ENCODE results near the gene ASIP.
"Not testable (repeated sequence)": the region's sequence is repeated elsewhere in the genome, so short reads cannot be mapped to it uniquely, and the experiment has no call there.

The ASIP gene

GRCh38 chr20:34243377-34243776 is 2.2 kb downstream of the ASIP start:
- no peak for DNase-seq

GRCh38 chr20:34246126-34246626 is 5.0 kb downstream of the ASIP start:
- DNase-seq = no peak

GRCh38 chr20:34249291-34249690 is 8.1 kb downstream of the ASIP start:
- DNase-seq = no peak

- DNase-seq = no peak
Measured at GRCh38 chr20:34250005-34250404, 8.8 kb downstream of the ASIP start.

- DNase-seq = no peak
Measured at GRCh38 chr20:34251619-34252018, 10.4 kb downstream of the ASIP start.

- not testable (repeated sequence) for DNase-seq
Measured at GRCh38 chr20:34252431-34253086, 11.3 kb downstream of the ASIP start.

GRCh38 chr20:34254979-34255378 is 13.8 kb downstream of the ASIP start:
- no peak for DNase-seq

- DNase-seq = no peak
Measured at GRCh38 chr20:34256629-34257124, 15.5 kb downstream of the ASIP start.

- DNase-seq = no peak
Measured at GRCh38 chr20:34260208-34260942, 19.2 kb downstream of the ASIP start.

- DNase-seq = no peak
Measured at GRCh38 chr20:34262488-34263288, 21.5 kb downstream of the ASIP start.

GRCh38 chr20:34263468-34263867 is 22.2 kb downstream of the ASIP start:
- DNase-seq = not testable (repeated sequence)

- DNase-seq = no peak
Measured at GRCh38 chr20:34264141-34264540, 22.9 kb downstream of the ASIP start.

- no peak for DNase-seq
Measured at GRCh38 chr20:34268145-34268544, 26.9 kb downstream of the ASIP start.

GRCh38 chr20:34268851-34269636 is 27.8 kb downstream of the ASIP start:
- no peak for DNase-seq

- DNase-seq = no peak
Measured at GRCh38 chr20:34269996-34270627, 28.9 kb downstream of the ASIP start.

GRCh38 chr20:34271956-34272355 is 30.7 kb downstream of the ASIP start:
- no peak for DNase-seq

- DNase-seq = no peak
Measured at GRCh38 chr20:34274694-34275093, 33.5 kb downstream of the ASIP start.

GRCh38 chr20:34281177-34281576 is 40.0 kb downstream of the ASIP start:
- no peak for DNase-seq

- no peak for DNase-seq
Measured at GRCh38 chr20:34282041-34282440, 40.8 kb downstream of the ASIP start.

GRCh38 chr20:34283844-34284243 is 42.6 kb downstream of the ASIP start:
- no peak for DNase-seq

GRCh38 chr20:34285450-34285849 is 44.2 kb downstream of the ASIP start:
- no peak for DNase-seq

GRCh38 chr20:34287500-34287899 is 46.3 kb downstream of the ASIP start:
- not testable (repeated sequence) for DNase-seq
